A549 (cell line): ENCODE data around the gene SCN9A.

Source experiments
- HES2 ChIP-seq: fragments of >200 bp; sonication (Bioruptor Twin); formaldehyde crosslinking; IDR thresholded peaks from 2 replicates; pipeline ENCODE4 v1.6.1; 2016
- JUN ChIP-seq, 2 experiments: fragments of >200 bp; sonication (Bioruptor Twin); formaldehyde crosslinking; IDR thresholded peaks; 2 replicates in 1 of 2; 3 replicates in 1 of 2; pipeline ENCODE4 v1.6.1; 2016 to 2017
- RAD21 ChIP-seq, 2 experiments: fragments of >200 bp in 1 of 2; sonication (Bioruptor Twin) in 1 of 2; formaldehyde crosslinking in 1 of 2; IDR thresholded peaks in 1 of 2; conservative IDR thresholded peaks in 1 of 2; 2 replicates in 1 of 2; 3 replicates in 1 of 2; pipeline ENCODE4 v1.6.1; 2012 to 2018; ENCODE audit warnings: inconsistent platforms in 1 of 2
- SMC3 ChIP-seq: fragments of >200 bp; sonication (Bioruptor Twin); formaldehyde crosslinking; IDR thresholded peaks from 3 replicates; pipeline ENCODE4 v1.6.1; 2018; ENCODE audit warnings: inconsistent platforms
- ZSCAN20 ChIP-seq: fragments of 250-450 bp; sonication (Bioruptor Pico); IDR thresholded peaks from 2 replicates; pipeline ENCODE4 v1.8.0; 2022; ENCODE audit warnings: mild to moderate bottlenecking, moderate library complexity
- TF ChIP-seq, protein P1 (sequence below): fragments of >200 bp; sonication (Bioruptor Twin); formaldehyde crosslinking; IDR thresholded peaks from 3 replicates; pipeline ENCODE4 v1.5.1; 2016
- TF ChIP-seq, protein P2 (sequence below): fragments of 200-600 bp; sonication (generic); IDR thresholded peaks from 2 replicates; pipeline ENCODE4 v1.6.1; 2016; ENCODE audit warnings: antibody characterized with exemption, mild to moderate bottlenecking, moderate library complexity
- TF ChIP-seq, protein P3 (sequence below): IDR thresholded peaks from 2 replicates; pipeline ENCODE4 v1.6.1; 2012; ENCODE audit warnings: low read depth, borderline replicate concordance

- TF ChIP-seq, protein P1, sequence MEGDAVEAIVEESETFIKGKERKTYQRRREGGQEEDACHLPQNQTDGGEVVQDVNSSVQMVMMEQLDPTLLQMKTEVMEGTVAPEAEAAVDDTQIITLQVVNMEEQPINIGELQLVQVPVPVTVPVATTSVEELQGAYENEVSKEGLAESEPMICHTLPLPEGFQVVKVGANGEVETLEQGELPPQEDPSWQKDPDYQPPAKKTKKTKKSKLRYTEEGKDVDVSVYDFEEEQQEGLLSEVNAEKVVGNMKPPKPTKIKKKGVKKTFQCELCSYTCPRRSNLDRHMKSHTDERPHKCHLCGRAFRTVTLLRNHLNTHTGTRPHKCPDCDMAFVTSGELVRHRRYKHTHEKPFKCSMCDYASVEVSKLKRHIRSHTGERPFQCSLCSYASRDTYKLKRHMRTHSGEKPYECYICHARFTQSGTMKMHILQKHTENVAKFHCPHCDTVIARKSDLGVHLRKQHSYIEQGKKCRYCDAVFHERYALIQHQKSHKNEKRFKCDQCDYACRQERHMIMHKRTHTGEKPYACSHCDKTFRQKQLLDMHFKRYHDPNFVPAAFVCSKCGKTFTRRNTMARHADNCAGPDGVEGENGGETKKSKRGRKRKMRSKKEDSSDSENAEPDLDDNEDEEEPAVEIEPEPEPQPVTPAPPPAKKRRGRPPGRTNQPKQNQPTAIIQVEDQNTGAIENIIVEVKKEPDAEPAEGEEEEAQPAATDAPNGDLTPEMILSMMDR: no peak
- TF ChIP-seq HES2: no peak
- TF ChIP-seq, protein P2, sequence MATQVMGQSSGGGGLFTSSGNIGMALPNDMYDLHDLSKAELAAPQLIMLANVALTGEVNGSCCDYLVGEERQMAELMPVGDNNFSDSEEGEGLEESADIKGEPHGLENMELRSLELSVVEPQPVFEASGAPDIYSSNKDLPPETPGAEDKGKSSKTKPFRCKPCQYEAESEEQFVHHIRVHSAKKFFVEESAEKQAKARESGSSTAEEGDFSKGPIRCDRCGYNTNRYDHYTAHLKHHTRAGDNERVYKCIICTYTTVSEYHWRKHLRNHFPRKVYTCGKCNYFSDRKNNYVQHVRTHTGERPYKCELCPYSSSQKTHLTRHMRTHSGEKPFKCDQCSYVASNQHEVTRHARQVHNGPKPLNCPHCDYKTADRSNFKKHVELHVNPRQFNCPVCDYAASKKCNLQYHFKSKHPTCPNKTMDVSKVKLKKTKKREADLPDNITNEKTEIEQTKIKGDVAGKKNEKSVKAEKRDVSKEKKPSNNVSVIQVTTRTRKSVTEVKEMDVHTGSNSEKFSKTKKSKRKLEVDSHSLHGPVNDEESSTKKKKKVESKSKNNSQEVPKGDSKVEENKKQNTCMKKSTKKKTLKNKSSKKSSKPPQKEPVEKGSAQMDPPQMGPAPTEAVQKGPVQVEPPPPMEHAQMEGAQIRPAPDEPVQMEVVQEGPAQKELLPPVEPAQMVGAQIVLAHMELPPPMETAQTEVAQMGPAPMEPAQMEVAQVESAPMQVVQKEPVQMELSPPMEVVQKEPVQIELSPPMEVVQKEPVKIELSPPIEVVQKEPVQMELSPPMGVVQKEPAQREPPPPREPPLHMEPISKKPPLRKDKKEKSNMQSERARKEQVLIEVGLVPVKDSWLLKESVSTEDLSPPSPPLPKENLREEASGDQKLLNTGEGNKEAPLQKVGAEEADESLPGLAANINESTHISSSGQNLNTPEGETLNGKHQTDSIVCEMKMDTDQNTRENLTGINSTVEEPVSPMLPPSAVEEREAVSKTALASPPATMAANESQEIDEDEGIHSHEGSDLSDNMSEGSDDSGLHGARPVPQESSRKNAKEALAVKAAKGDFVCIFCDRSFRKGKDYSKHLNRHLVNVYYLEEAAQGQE: no peak
- no peak for TF ChIP-seq ZSCAN20 (CRISPR knock-in tag)
- no peak for TF ChIP-seq JUN (IDR thresholded peaks at IDR 0.05)
- TF ChIP-seq, protein P3, sequence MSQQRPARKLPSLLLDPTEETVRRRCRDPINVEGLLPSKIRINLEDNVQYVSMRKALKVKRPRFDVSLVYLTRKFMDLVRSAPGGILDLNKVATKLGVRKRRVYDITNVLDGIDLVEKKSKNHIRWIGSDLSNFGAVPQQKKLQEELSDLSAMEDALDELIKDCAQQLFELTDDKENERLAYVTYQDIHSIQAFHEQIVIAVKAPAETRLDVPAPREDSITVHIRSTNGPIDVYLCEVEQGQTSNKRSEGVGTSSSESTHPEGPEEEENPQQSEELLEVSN: no peak
- no peak for TF ChIP-seq SMC3
- no peak for TF ChIP-seq RAD21 (conservative IDR thresholded peaks at IDR 0.05 in 1 of 2, IDR thresholded peaks at IDR 0.05 in 1 of 2)
These were observed 4.9 kb upstream of the SCN9A start for GRCh38 chr2:166380615-166381014.
